Kasumi-1 (cell line): ENCODE results near the gene MROH9.
A peak's percentile ranks its signal among the peaks of the same experiment; 100 is the strongest.
"Not testable (repeated sequence)": the region's sequence is repeated elsewhere in the genome, so short reads cannot be mapped to it uniquely, and the experiment has no call there.

Experiments
- DNase-seq, 2 experiments: peaks; one replicate each; lab custom pipeline; 2025; lab: John Stamatoyannopoulos, UW

The MROH9 gene

GRCh38 chr1:170935231-170935630, at the start of gene MROH9:
Gene MROH9 (plus strand): TSS chr1:170935534. CDS start chr1:170945557, 10,023 bp downstream.
- no peak for DNase-seq

- no peak for DNase-seq
These were observed 49.8 kb upstream of the MROH9 start for GRCh38 chr1:170885551-170885950.

GRCh38 chr1:170886460-170886859, 48.9 kb upstream of the MROH9 start:
- DNase-seq = no peak

- DNase-seq = no peak
These were observed 47.6 kb upstream of the MROH9 start for GRCh38 chr1:170887726-170888125.

- no peak for DNase-seq
These were observed 43.5 kb upstream of the MROH9 start for GRCh38 chr1:170891872-170892271.

GRCh38 chr1:170893655-170894297, 41.6 kb upstream of the MROH9 start:
- DNase-seq = no peak

GRCh38 chr1:170903961-170904360, 31.4 kb upstream of the MROH9 start:
- DNase-seq = no peak

GRCh38 chr1:170908942-170909341, 26.4 kb upstream of the MROH9 start:
- no peak for DNase-seq

GRCh38 chr1:170910273-170910672, 25.1 kb upstream of the MROH9 start:
- DNase-seq = no peak

GRCh38 chr1:170917373-170917772, 18.0 kb upstream of the MROH9 start:
- no peak for DNase-seq

GRCh38 chr1:170924656-170925055, 10.7 kb upstream of the MROH9 start:
- DNase-seq = not testable (repeated sequence)

GRCh38 chr1:170927955-170928840, 7.1 kb upstream of the MROH9 start:
- DNase-seq = no peak

GRCh38 chr1:170929412-170929834, 5.9 kb upstream of the MROH9 start:
- DNase-seq = no peak

- DNase-seq = peak; percentile 73 to 84
These were observed 5.3 kb upstream of the MROH9 start for GRCh38 chr1:170929835-170930554.

- no peak for DNase-seq
These were observed 3.7 kb upstream of the MROH9 start for GRCh38 chr1:170931650-170932049.

- DNase-seq = no peak
These were observed 3.1 kb upstream of the MROH9 start for GRCh38 chr1:170932236-170932635.

- DNase-seq = no peak
These were observed 2.9 kb downstream of the MROH9 start for GRCh38 chr1:170938281-170938680.

GRCh38 chr1:170939476-170939875, 4.1 kb downstream of the MROH9 start:
- no peak for DNase-seq

GRCh38 chr1:170951744-170952143, 16.4 kb downstream of the MROH9 start:
- DNase-seq = not testable (repeated sequence)

GRCh38 chr1:170959385-170959784, 24.1 kb downstream of the MROH9 start:
- DNase-seq = no peak

GRCh38 chr1:170964506-170964905, 29.2 kb downstream of the MROH9 start:
- no peak for DNase-seq

GRCh38 chr1:170967042-170967910, 31.9 kb downstream of the MROH9 start:
- peak; percentile 52 to 62 for DNase-seq
